Hepatocyte (in vitro differentiated cells): ENCODE data around the gene NFIA. TPM values are rescaled to one million over a fixed set of nuclear protein-coding genes. Genes with fewer than 3 reads are reported as not detected.

Source experiments
- DNase-seq: peaks from one replicate; pipeline ENCODE4 v3.0.0-alpha.2; 2016; ENCODE audit warnings: low spot score
- H2AFZ ChIP-seq: fragments of 200-600 bp; sonication (generic); 2 replicates; pipeline ENCODE4 v1.6.0; 2016; ENCODE audit warnings: antibody characterized with exemption, mild to moderate bottlenecking
- H3K27ac ChIP-seq: fragments of 200-600 bp; sonication (generic); 2 replicates; pipeline ENCODE4 v1.5.1; 2016; ENCODE audit warnings: mild to moderate bottlenecking
- H3K27me3 ChIP-seq: fragments of 200-600 bp; sonication (generic); 2 replicates; pipeline ENCODE4 v1.6.1; 2016
- H3K36me3 ChIP-seq: fragments of 200-600 bp; sonication (generic); replicated peaks from 2 replicates; pipeline ENCODE4 v1.5.1; 2016; ENCODE audit warnings: low read depth; ENCODE audit not compliant: insufficient read depth
- H3K4me1 ChIP-seq: fragments of 200-600 bp; sonication (generic); 2 replicates; pipeline ENCODE4 v1.5.1; 2016; ENCODE audit warnings: mild to moderate bottlenecking, moderate library complexity; ENCODE audit not compliant: insufficient read depth
- H3K4me2 ChIP-seq: fragments of 200-600 bp; sonication (generic); 2 replicates; pipeline ENCODE4 v1.6.0; 2016
- H3K4me3 ChIP-seq: fragments of 200-600 bp; sonication (generic); 2 replicates; pipeline ENCODE4 v1.5.1; 2016; ENCODE audit warnings: mild to moderate bottlenecking
- H3K79me2 ChIP-seq: fragments of 200-600 bp; sonication (generic); 2 replicates; pipeline ENCODE4 v1.6.0; 2017; ENCODE audit warnings: mild to moderate bottlenecking
- H3K9me2 ChIP-seq: fragments of 200-600 bp; sonication (generic); replicated peaks from 2 replicates; pipeline ENCODE4 v1.6.0; 2017; ENCODE audit warnings: mild to moderate bottlenecking; ENCODE audit not compliant: insufficient read depth
- H3K9me3 ChIP-seq: fragments of 200-600 bp; sonication (generic); 2 replicates; pipeline ENCODE4 v1.5.1; 2016; ENCODE audit warnings: low read depth, mild to moderate bottlenecking
- H4K20me1 ChIP-seq: fragments of 200-600 bp; sonication (generic); 2 replicates; pipeline ENCODE4 v1.6.0; 2016; ENCODE audit warnings: mild to moderate bottlenecking; ENCODE audit not compliant: insufficient read depth, poor library complexity, severe bottlenecking
- CTCF ChIP-seq: fragments of 200-600 bp; sonication (generic); IDR thresholded peaks from 2 replicates; pipeline ENCODE4 v1.5.1; 2016; ENCODE audit warnings: antibody characterized with exemption, mild to moderate bottlenecking; ENCODE audit not compliant: poor library complexity
- EZH2 ChIP-seq: fragments of 200-600 bp; sonication (generic); IDR thresholded peaks from 2 replicates; pipeline ENCODE4 v1.6.1; 2016; ENCODE audit warnings: antibody characterized with exemption, mild to moderate bottlenecking, borderline replicate concordance
- EZH2phosphoT487 ChIP-seq: fragments of 200-600 bp; sonication (generic); IDR thresholded peaks from one replicate; pipeline ENCODE4 v1.6.1; 2018; ENCODE audit warnings: antibody characterized with exemption, mild to moderate bottlenecking, low read depth, moderate library complexity; ENCODE audit not compliant: unreplicated experiment, severe bottlenecking
- WGBS: methylation state at CpG from one replicate; pipeline ENCODE4 v1.1.6; 2016; ENCODE audit warnings: low lambda C conversion rate; ENCODE audit errors: missing lambda C conversion rate; 5-methylcytosine and 5-hydroxymethylcytosine counted together
- polyA plus RNA-seq: library from polyadenylated mRNA; unstranded; fragments of >200 nt; fragmentation: Nextera tagmentation; extraction: Ambion mirVana; gene quantifications from 2 replicates; pipeline ENCODE4 v1.2.1, GENCODE V29; 2016
- total RNA-seq: library from RNA; depleted of rRNA; stranded (reverse); fragments of >200 nt; gene quantifications from 2 replicates; pipeline ENCODE4 v1.2.3, GENCODE V29; 2014

The NFIA gene
- total and polyA plus RNA-seq, 2 experiments from 2014 or later: 15.1 to 18.2 TPM

- no peaks in the 10 kb centered on the region for H3K27me3 ChIP-seq
- no peaks in the 10 kb centered on the region for H3K36me3 ChIP-seq
- no peak overlapping the region for H3K4me2 ChIP-seq
- no peaks in the 10 kb centered on the region for H4K20me1 ChIP-seq
- no peak overlapping the region for H3K27ac ChIP-seq
- H3K9me2 ChIP-seq: no peaks in the 10 kb centered on the region
- H2AFZ ChIP-seq: no peak overlapping the region
- H3K4me3 ChIP-seq: no peak overlapping the region
- no peaks in the 10 kb centered on the region for H3K9me3 ChIP-seq
- no peak for DNase-seq
- H3K4me1 ChIP-seq: no peaks in the 10 kb centered on the region
- TF ChIP-seq EZH2phosphoT487: no peak
- TF ChIP-seq EZH2: no peak
- TF ChIP-seq CTCF: no peak
- peaks cover 3% of the 10 kb centered on the region for H3K79me2 ChIP-seq
These were observed 140.8 kb downstream of the NFIA start for GRCh38 chr1:61223140-61223539.

- no peak for DNase-seq
- Histone ChIP-seq H3K9me2 (no peaks in the 10 kb centered on the region), H4K20me1 (no peaks in the 10 kb centered on the region), H3K36me3 (no peaks in the 10 kb centered on the region), H3K4me3 (no peak overlapping the region), H3K27me3 (no peaks in the 10 kb centered on the region), H3K9me3 (no peaks in the 10 kb centered on the region), H3K4me2 (no peak overlapping the region), H3K4me1 (no peaks in the 10 kb centered on the region), H2AFZ (no peak overlapping the region), H3K79me2 (peaks cover 6% of the 10 kb centered on the region), H3K27ac (no peak overlapping the region)
- TF ChIP-seq EZH2phosphoT487 (no peak), CTCF (no peak), EZH2 (no peak)
- 81% methylated on average over 1 of the region's 1 CpG for WGBS
These were observed 142.2 kb downstream of the NFIA start for GRCh38 chr1:61224609-61225008.

GRCh38 chr1:61225478-61225877 lies 143.1 kb downstream of the NFIA start:
- TF ChIP-seq CTCF (no peak), EZH2phosphoT487 (no peak), EZH2 (no peak)
- WGBS: 93% methylated on average over 9 of the region's 9 CpGs
- H3K4me1 ChIP-seq: no peaks in the 10 kb centered on the region
- no peaks in the 10 kb centered on the region for H3K9me3 ChIP-seq
- H3K79me2 ChIP-seq: peaks cover 6% of the 10 kb centered on the region
- H3K4me2 ChIP-seq: no peak overlapping the region
- no peaks in the 10 kb centered on the region for H4K20me1 ChIP-seq
- no peaks in the 10 kb centered on the region for H3K27me3 ChIP-seq
- H3K27ac ChIP-seq: no peak overlapping the region
- DNase-seq: no peak
- no peak overlapping the region for H2AFZ ChIP-seq
- H3K36me3 ChIP-seq: no peaks in the 10 kb centered on the region
- H3K4me3 ChIP-seq: no peak overlapping the region
- H3K9me2 ChIP-seq: no peaks in the 10 kb centered on the region
